HG03175 (cell line): ENCODE data around the gene SYK.

ENCODE experiments used
- ATAC-seq: cut with Tn5 transposase; IDR thresholded peaks from one replicate; pipeline ENCODE4 v1.9.1; 2021; ENCODE audit warnings: mild to moderate bottlenecking, moderate library complexity; ENCODE audit not compliant: unreplicated experiment

SYK gene

DNA sequence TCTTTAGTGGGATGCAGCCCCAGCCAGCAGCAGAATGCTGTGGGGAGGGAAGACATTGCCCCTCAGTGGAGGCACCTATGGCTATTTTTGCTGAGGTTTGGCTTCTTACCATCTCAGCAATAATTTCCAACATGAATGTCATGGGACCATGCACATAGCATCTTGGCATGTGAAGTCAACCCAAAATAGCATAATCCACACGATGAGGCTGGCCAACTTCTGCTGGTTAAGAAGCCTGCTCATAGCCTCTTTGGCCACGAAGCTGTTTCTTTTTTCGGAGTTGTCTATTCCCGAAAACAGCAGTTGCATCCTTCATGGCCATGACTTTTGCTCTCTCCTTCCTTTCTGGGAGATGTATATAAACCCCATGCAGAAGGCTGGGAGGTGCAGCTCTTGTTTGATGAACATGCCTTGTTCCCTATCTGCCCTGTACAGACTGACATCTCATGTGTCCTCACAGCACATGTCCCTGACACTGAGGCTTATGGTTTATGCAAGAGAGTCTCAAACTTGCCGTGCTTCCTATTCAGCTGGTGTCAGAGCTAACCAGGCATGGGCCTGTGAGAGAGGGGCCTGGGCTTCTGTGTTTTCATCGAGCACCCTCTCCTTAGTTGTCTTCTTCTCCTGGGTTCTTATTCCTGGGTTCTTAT lies 45.3 kb downstream of the SYK start:
- no peak for ATAC-seq

DNA sequence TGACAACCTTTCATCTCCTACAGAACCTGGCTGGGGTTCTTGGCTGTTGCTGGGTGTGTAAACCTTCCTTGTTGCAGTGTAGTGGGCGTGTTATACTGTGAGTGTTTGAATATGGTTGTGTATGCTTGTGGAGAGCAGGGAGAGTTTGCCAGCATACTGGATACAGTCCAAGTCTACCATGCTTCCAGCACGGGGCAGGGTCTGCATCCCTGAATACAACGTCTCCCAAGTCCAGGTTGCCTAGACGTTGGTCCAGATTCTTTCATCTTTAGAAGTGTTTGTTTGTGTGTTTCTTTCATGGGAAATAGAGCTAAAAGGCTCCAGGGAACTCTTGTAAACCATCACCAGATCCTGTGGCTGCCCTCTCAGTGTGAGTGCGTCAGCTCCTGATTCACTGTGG lies 46.4 kb downstream of the SYK start:
- no peak for ATAC-seq

DNA sequence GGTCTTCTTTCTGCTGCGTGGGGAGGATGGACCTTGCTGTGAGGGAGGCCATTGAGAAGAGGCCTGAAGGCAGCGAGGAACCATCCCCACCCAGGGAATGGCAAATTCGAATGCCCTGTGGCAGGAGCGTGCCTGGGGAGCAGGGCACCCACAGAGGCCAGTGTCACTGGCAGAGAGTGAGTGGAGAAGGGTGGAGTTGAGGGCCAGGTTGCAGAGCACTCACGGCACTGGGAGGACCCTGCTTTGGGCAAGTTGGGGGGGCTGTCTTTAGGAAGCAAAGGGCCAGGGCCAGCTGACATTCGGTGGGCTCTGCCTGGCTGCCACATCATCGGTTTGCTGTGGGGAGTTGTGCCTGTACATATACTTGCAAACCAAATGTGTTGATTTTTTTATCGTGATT lies 47.2 kb downstream of the SYK start:
- no peak for ATAC-seq

DNA sequence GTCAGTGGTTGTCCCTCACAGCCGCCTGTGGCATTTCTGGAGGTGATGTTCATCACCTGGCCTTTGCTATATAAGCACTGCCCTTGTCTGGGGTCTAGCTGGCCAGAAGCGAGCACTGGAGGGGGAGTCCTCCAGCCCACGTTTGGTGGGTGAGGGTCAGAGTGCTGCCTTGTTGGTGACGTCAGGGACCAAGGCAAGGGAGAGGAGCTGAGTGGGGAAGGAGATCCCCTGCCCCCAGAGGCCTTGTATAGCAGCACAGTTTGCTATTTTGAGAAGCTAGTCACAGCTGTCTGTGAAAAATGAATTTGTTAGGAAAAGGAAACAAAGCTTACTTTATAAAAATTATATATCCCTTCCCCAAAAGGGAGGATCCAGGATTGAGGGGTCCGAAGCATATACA lies 49.8 kb downstream of the SYK start:
- ATAC-seq: no peak

DNA sequence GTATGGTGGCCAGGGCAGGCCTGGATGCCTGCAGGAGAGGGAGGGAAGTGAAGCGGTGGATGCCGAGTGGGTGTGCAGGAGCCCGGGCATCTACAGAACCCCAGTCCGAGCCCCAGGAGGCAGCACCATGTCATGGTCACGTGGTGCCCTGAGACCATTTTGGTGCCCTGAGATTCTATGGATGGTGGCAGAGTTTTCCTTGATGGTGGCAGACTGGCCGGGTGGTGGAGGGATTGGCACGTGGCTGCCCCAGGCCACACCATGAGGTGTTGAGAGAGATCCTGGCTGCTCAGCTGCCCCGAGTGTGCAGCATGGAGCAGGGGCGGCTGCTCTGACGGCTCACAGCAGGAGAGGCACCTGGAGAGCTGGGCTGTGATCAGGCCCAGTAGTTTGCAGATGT lies 52.3 kb downstream of the SYK start:
- no peak for ATAC-seq

DNA sequence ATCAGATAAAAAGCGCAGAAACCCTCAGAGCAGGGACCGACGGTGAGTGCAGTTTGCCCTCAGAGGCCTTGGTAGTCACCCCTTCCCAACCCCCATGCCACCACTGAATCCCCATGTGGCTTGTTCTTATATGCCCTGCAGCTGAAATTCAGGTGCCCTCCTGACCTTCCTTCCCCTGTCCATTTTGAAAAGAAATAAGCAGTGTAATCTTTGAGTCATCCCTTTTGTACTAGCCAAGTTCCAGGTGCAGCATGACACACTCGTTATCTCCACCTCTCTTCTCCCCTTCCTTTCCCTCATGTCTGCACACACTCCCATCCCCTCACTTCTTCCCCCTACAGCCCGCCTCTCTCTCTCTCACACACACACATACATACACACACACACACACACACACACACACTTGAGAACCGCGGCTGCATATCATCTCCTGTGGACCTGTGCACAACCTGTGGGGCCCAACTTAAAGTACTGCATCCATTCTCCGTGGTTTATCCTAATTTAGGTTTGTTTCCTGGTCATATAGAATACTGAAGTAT lies 53.1 kb downstream of the SYK start:
- no peak for ATAC-seq

DNA sequence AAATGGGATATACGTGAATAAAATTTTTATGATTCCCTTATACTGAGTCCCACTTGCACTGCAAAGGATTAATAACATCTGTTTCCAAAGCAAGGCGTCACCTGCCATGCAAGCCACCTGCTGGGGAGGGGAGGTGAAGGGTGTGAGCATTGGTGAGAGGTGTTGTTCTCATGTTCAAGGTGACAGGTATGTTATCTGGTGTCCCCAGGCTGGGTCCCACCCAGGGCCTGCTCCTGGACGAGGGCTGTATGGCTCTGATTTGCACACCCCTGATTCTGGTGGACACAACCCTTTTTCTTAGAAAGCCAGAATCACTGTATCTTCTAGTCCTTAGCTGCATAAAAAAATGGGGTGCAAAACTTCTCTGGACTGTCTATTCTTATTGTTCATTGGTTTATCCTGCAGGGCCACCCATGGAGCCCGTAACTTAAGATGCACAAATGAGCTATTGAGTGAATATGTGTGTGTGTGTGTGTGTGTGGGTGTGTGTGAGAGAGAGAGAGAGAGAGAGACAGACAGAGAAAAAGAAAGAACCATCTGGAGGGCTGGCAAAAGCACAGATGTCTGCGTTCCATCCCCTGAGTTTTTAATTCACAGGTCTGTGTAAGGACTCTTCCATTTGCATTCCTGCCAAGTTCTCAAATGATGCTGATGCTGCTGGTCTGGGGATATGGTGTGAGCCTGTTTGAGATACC lies 53.7 kb downstream of the SYK start:
- ATAC-seq: no peak

DNA sequence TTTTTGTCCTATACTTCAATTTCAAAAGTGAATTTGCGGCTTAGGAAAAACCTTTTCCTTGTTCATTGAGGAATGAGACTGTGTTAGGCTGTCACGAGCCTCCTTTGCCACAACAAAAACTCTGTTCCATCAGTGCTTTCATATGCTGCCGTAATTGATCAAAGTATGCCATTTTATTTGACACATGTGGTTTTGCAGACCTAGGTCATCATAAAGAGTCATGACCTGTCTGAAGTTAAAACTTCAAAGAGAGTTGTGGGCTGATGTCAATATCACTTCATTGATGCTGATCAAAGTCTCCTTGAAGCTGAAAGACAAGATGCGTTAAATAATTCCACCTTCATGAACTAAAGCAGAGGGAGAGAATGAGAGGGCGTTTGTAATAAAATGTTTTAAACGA lies 55.5 kb downstream of the SYK start:
- ATAC-seq: no peak

DNA sequence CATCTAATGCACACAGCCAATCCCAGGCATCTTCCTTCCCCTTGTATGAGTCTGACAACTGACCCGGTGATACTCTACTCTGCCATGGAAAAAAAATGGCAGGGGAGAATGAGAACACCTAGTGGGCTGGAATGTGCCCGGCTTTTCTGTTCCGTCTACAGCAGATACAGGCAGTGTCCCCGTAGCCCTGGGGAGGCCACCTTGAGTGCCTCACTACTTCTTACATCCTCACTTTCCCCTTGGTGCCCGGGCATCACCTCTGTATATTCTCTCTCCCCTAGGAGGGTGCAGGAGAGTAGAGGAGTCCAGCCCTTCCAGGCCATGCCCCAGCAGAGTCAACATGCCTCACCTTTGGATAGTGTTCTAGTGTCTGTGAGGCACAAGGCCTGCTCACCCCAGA lies 56.2 kb downstream of the SYK start:
- no peak for ATAC-seq

DNA sequence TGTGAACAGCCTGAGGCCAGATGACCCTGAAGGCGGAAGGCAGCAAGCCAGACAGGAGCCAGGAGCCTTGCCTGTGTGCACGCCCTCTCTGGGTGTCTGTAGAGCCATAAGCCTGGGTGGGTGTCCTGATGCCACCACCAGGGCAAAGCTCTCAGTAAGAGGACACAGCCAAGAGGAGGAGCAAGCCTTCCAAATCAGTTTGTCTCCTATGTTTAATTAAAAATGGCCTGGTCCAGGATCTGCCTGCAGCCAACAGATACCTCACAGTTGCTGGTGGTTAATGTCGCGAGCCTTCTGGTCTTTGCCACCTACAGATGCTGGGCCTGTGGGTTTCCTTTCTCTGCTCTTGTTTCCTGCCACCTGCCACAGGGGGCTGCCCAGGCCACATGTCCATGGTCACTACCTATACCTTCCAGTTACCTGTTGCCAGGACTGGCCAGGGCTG lies 56.9 kb downstream of the SYK start:
- ATAC-seq: no peak

DNA sequence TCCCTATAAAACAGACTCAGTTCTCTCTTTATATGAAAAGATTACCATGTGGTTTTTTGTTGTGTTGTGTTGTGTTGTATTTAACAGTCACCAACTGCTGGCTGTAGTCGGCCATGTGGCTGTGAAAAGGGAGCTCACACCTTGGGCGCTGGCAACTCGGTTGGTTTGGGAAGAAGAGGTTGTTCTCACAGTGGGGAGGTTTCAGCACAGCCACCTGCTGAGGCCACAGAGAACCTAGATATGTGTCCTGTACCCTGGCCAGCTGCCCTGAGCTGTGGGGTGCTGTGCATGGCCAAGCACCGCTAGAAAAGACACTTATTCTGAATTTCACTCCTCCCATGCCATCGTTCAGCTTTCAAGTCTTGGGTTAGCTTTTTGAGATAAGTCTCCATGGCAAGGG lies 58.8 kb downstream of the SYK start:
- no peak for ATAC-seq

DNA sequence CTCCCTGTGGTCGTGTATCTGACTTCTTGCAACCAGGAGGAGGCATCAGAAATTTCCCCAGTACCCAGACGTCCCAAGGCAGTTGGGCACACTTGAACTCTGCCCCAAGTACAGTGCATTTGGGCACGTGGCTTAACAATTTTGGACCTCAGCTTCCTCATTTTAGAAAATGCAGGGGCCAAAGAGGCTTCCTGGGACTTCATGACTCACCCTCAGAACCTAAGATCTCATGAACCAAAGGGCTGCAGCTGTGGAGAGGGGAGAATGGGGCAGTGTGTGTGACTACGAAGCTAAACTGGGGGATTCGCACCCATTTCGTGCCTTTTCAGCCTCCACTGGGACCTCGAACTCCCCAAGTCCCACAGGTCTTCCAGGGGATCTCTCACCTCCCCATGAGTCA lies 59.2 kb downstream of the SYK start:
- ATAC-seq: no peak

DNA sequence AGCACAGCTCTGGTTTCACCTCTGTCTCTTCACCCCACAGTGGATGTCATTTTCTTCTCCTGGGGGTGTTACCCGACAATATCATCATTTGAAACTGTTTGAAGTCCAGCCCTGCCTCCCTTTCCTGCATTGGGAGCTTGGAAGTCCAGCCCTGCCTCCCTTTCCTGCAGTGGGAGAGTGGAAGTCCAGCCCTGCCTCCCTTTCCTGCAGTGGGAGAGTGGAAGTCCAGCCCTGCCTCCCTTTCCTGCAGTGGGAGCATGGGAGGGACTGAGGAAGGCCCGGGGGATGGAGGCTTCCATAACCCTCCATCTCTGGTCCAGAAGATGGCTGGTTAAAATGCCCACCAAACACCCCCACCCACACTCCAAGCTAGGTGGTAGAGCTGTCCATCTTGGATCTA lies 59.8 kb downstream of the SYK start:
- no peak for ATAC-seq

DNA sequence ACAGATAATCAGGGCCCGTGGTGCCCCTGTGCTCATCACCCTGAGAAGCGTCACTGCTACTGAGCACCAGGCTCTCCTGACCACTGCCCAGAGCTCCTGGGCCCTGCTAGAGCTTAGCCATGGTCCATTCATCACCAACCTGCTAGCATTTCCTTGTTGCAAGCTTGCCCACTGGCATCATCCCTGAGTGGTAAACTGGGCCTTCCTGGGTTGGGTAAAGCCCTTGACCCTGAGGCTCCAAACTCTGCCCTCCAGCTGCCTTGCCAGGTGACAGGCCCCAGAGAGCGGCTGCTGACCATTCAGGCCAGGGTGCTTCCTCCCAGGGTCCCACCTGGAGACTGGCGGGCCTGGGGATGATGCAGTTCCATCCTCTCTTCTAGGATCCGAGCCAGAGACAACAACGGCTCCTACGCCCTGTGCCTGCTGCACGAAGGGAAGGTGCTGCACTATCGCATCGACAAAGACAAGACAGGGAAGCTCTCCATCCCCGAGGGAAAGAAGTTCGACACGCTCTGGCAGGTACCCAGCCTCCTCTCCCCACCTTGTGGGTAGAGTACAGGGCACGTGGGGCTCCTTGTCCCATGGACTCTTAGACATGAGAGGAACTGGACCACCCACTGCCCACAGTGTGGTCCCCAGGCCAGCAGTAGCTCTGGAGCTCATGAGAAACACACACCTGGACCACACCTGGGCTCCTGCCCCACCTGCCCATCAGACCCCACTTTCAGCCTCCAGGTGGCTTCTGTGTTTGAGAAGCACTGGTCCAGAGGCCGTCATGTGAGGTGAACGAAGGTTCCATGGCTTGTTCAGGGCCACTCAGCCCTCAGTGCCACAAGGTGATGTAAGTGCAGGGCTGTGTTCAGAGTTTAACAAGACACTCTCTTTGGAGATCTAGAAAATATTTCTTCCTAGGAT lies 60.5 kb downstream of the SYK start:
- no peak for ATAC-seq

DNA sequence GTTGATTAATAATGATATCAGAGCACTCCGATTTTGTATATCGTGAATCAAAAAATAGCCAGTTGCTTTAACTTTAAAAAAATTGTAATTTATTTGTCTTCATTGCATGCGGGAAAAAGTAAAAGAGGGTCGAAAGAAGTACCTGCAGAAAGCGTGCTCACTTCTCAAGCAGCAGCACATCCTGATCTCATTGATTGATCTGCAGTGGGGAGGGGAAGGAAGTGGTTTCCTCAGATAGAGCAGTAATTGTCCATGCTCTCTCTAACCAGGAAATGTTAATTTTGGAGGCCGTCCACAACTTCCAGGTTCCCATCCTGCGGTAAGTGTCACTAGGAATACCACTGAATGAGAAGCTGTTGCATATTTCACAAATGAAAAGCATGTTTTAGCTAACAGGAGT lies 63.2 kb downstream of the SYK start:
- no peak for ATAC-seq

DNA sequence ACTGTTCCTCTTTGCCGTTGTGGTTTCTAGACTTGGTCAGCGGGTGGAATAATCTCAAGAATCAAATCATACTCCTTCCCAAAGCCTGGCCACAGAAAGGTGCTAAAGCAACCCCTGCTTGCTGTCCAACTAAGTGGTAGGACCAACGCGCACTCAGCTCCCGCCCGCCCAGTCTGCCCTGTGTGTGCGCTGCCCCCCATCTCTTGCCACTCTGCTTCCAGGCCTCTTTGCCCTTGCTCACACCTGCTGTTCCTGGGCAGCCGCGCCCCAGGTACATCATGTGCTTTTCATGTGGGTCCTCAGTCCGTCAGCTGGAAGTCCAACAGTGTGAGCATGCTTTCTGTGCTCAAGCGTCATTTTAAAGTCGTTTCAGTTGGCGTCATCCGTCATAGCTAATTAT lies 65.5 kb downstream of the SYK start:
- no peak for ATAC-seq

DNA sequence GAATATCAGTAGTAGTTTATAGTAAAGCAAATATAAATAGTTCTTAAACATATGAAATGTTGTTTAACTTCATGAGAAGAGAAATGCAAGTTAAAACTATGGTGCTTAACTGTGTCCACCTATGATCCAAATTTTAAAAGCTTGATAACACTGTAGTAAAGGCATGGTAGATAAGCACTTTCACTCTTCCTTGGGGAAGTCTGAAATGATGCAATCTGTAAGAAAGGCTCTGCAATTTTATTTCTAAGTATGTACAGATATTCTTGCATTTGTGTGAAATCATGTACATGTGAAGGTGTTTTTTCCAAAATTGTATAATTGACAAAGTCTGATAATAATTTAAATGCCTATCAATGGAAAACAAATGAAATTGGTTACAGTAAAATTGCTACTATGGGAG lies 66.9 kb downstream of the SYK start:
- no peak for ATAC-seq

DNA sequence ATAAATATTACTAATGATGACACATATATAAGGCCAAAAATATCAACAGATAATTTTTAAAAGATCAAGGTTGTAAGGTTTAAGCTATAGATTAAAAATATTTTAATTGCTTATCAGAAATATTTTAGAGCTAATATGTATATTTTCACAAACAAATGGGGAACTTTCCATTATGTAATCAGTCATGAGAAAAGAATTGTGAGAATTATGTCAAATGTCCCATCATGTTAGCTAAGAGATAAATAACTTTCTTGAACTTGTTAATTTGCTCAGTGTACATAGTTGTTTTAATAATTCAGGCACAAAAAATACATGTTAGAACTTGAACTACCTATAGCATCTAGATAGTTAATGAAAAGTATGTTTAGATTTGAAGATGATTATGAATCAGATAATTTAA lies 67.7 kb downstream of the SYK start:
- ATAC-seq: no peak

DNA sequence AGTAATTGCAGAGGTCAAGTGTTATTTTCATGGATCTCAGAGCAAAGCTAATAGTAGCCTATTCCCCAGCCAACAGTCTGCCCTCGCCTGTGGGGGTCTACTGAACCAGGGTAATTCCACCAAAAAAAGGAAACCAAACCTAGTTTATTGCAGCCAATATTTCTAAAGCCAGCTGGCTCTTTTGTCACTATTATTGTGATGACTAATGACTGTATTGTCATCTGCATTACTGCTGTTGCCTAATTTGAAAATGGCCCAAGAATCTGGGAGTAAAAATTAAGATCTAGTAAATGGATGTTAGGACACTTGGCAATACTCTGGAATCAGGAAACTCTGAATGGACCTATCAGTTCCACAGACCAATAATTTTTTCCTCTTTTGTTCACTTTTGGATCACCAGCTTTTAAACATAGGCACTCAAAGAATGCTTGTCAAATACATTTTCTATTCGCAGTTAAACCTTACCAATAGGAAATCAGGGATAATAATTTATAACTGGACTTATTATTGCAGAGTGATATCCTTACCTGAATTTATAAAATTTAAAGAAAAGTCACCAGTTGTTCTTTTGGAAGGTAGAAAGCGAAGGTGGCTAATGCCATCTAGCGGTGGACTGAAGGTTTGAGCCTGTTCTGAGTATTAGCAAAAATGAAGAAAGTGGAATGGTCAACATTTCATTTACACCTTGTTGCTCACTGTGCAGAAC lies 69.2 kb downstream of the SYK start:
- peak; percentile 46 for ATAC-seq

DNA sequence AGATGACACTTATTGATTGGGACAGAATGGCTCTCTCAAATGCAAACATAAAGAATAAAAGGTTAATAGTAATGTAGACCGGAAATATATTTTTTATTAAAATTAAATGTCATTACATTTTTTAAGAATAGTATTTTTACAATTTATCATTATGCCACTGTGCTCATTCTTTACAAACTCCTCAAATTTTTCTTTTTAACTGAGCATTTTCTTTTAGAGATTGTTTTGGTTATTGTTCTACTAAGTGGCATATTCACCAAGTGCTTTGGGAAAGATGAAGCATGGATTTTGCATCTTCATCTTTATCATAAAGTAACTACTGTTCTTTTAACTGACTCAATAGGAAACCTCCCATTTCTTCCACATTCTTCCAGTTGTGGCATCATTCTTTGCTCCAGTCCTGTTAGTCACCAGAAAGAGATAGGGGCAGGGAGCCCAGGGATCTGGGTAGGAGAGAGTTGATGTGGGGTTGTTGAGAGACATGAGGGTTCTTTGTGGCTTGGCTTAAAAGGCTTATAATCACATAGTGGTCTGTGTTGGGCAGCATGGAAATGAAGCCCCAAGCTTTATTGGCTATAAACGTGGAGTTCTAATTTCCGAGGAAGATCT lies 69.8 kb downstream of the SYK start:
- ATAC-seq: no peak
